GM12878 (cell line): ENCODE measurements around the gene SLC13A3.

Source experiments
- CTCF ChIP-seq, 3 experiments: IDR thresholded peaks in 2 of 3; conservative IDR thresholded peaks in 1 of 3; 2 replicates each; pipeline ENCODE4 v1.5.1; 2011; ENCODE audit warnings: low read depth in 3 of 3, low read length in 3 of 3, mild to moderate bottlenecking in 3 of 3, control low read depth in 2 of 3, moderate library complexity in 2 of 3, inconsistent platforms in 1 of 3, mixed read lengths in 1 of 3; ENCODE audit not compliant: control insufficient read depth in 2 of 3, insufficient read depth in 1 of 3; ENCODE audit errors: extremely low read depth in 1 of 3
- ETV6 ChIP-seq, 2 experiments: fragments of 450-650 bp in 1 of 2; IDR thresholded peaks in 1 of 2; conservative IDR thresholded peaks in 1 of 2; 2 replicates each; pipeline ENCODE4 v1.6.1; 2014; ENCODE audit warnings: antibody characterized with exemption in 1 of 2, borderline replicate concordance in 1 of 2, low read depth in 1 of 2, mild to moderate bottlenecking in 1 of 2, moderate library complexity in 1 of 2
- HSF1 ChIP-seq: fragments of 150-350 bp; IDR thresholded peaks from 2 replicates; pipeline ENCODE4 v1.6.1; 2014; ENCODE audit warnings: mild to moderate bottlenecking, low read depth, low read length
- NR2C2 ChIP-seq: IDR thresholded peaks from 2 replicates; pipeline ENCODE4 v1.6.1; 2011; ENCODE audit warnings: borderline replicate concordance, low read depth; ENCODE audit not compliant: control insufficient read depth, insufficient read length
- POLR2A ChIP-seq: IDR thresholded peaks from 2 replicates; pipeline ENCODE4 v1.6.1; 2011; ENCODE audit warnings: low read depth, mild to moderate bottlenecking, low read length
- SP1 ChIP-seq: IDR thresholded peaks from one replicate; pipeline ENCODE4 v1.6.1; 2011; ENCODE audit warnings: low read depth, low read length
- TAF1 ChIP-seq: IDR thresholded peaks from 2 replicates; pipeline ENCODE4 v1.6.1; 2011; ENCODE audit warnings: mild to moderate bottlenecking, low read depth, low read length, borderline replicate concordance
- TCF12 ChIP-seq: IDR thresholded peaks from 2 replicates; pipeline ENCODE4 v1.6.1; 2011; ENCODE audit warnings: low read depth, mild to moderate bottlenecking, low read length
- USF2 ChIP-seq: IDR thresholded peaks from 2 replicates; pipeline ENCODE4 v1.6.1; 2011; ENCODE audit warnings: low read depth, low read length, improper control_type of control experiment, borderline replicate concordance
- YY1 ChIP-seq: IDR thresholded peaks from 2 replicates; pipeline ENCODE4 v1.6.1; 2011; ENCODE audit warnings: low read depth, mild to moderate bottlenecking, low read length

GRCh38 chr20:46666818-46667515 is 15.7 kb upstream of the SLC13A3 start:
- TF ChIP-seq ETV6 (conservative IDR thresholded peaks at IDR 0.05 in 1 of 2, IDR thresholded peaks at IDR 0.05 in 1 of 2; ENCODE audit: borderline replicate concordance in 1 of 2, low read depth in 1 of 2) (no peak), CTCF (IDR thresholded peaks at IDR 0.05 in 2 of 3, conservative IDR thresholded peaks at IDR 0.05 in 1 of 3; ENCODE audit: control insufficient read depth in 2 of 3, extremely low read depth in 1 of 3, insufficient read depth in 1 of 3, low read depth in 3 of 3, low read length in 3 of 3) (no peak), POLR2A (no peak), TAF1 (no peak), SP1 (no peak), HSF1 (no peak), YY1 (no peak), NR2C2 (no peak), USF2 (no peak), TCF12 (no peak)
